Smooth muscle cell (in vitro differentiated cells): ENCODE results near the gene NELFE. TPM values are rescaled to one million over a fixed set of nuclear protein-coding genes. Genes with fewer than 3 reads are reported as not detected.
"Not testable (repeated sequence)": the region's sequence is repeated elsewhere in the genome, so short reads cannot be mapped to it uniquely, and the experiment has no call there.

Experiments used
- DNase-seq: peaks from one replicate; lab custom pipeline; 2025; ENCODE audit not compliant: unreplicated experiment; lab: John Stamatoyannopoulos, UW
- H2AFZ ChIP-seq: fragments of 200-600 bp; sonication (generic); 2 replicates; pipeline ENCODE4 v1.6.0; 2016; ENCODE audit warnings: antibody characterized with exemption, low read depth, mild to moderate bottlenecking
- H3F3A ChIP-seq: fragments of 200-600 bp; sonication (generic); 2 replicates; pipeline ENCODE4 v1.6.0; 2017; ENCODE audit warnings: antibody characterized with exemption, low read depth
- H3K27ac ChIP-seq: fragments of 200-600 bp; sonication (generic); 2 replicates; pipeline ENCODE4 v1.5.1; 2016; ENCODE audit warnings: low read depth, mild to moderate bottlenecking
- H3K27me3 ChIP-seq: fragments of 200-600 bp; sonication (generic); 2 replicates; pipeline ENCODE4 v1.6.1; 2016; ENCODE audit warnings: low read depth, mild to moderate bottlenecking
- H3K36me3 ChIP-seq: fragments of 200-600 bp; sonication (generic); 2 replicates; pipeline ENCODE4 v1.5.1; 2016; ENCODE audit warnings: low read depth
- H3K4me1 ChIP-seq: fragments of 200-600 bp; sonication (generic); 2 replicates; pipeline ENCODE4 v1.5.1; 2016; ENCODE audit warnings: low read depth
- H3K4me2 ChIP-seq: fragments of 200-600 bp; sonication (generic); 2 replicates; pipeline ENCODE4 v1.6.0; 2016; ENCODE audit warnings: mild to moderate bottlenecking
- H3K4me3 ChIP-seq: fragments of 200-600 bp; sonication (generic); 2 replicates; pipeline ENCODE4 v1.5.1; 2016; ENCODE audit warnings: mild to moderate bottlenecking
- H3K79me2 ChIP-seq: fragments of 200-600 bp; sonication (generic); 2 replicates; pipeline ENCODE4 v1.6.0; 2016; ENCODE audit warnings: low read depth, mild to moderate bottlenecking
- H3K9ac ChIP-seq: fragments of 200-600 bp; sonication (generic); 2 replicates; pipeline ENCODE4 v1.6.0; 2016; ENCODE audit warnings: low read depth
- H3K9me3 ChIP-seq: fragments of 200-600 bp; sonication (generic); replicated peaks from 2 replicates; pipeline ENCODE4 v1.5.1; 2016; ENCODE audit warnings: low read depth
- H4K20me1 ChIP-seq: fragments of 200-600 bp; sonication (generic); 2 replicates; pipeline ENCODE4 v1.6.0; 2016; ENCODE audit warnings: low read depth
- WGBS: methylation state at CpG from one replicate; pipeline ENCODE4 v1.1.7; 2016; ENCODE audit warnings: low lambda C conversion rate; 5-methylcytosine and 5-hydroxymethylcytosine counted together
- polyA plus RNA-seq: library from polyadenylated mRNA; unstranded; fragments of >200 nt; fragmentation: Nextera tagmentation; extraction: Ambion mirVana; gene quantifications from 2 replicates; pipeline ENCODE4 v1.2.1, GENCODE V29; 2016
- total RNA-seq: library from RNA; depleted of rRNA; stranded (reverse); fragments of >200 nt; gene quantifications from 2 replicates; pipeline ENCODE4 v1.2.3, GENCODE V29; 2014

NELFE gene
- total and polyA plus RNA-seq, 2 experiments from 2014 or later = 91.5 to 134 TPM

DNA sequence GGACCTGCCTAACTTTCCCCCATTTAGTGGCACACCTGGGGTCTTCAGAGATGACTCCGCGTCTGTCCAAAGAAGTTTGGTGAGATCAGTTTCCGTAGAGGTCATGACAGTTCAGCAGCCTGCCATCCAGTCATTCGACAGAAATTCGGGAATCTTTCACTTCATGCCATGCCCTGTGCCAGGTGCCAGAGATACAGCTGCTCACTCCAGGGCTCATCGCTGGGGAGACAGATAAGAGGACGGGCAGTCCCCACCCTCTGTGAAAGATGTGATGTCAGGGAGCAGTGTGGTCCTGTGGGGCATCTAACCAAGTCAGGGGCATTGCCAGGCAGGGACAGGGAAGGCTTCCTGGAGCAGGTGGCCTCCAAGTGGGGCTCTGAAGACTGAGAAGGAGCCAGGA lies 44.5 kb upstream of the NELFE start:
- WGBS = no CpG with 5 or more reads among the region's 7 CpGs
- not testable (repeated sequence) for H3K9ac ChIP-seq, H3K27me3 ChIP-seq, H3K9me3 ChIP-seq, H3K27ac ChIP-seq, H4K20me1 ChIP-seq, H3K36me3 ChIP-seq, H3F3A ChIP-seq, H3K4me3 ChIP-seq, H3K4me2 ChIP-seq, DNase-seq, H3K4me1 ChIP-seq, H2AFZ ChIP-seq, H3K79me2 ChIP-seq

DNA sequence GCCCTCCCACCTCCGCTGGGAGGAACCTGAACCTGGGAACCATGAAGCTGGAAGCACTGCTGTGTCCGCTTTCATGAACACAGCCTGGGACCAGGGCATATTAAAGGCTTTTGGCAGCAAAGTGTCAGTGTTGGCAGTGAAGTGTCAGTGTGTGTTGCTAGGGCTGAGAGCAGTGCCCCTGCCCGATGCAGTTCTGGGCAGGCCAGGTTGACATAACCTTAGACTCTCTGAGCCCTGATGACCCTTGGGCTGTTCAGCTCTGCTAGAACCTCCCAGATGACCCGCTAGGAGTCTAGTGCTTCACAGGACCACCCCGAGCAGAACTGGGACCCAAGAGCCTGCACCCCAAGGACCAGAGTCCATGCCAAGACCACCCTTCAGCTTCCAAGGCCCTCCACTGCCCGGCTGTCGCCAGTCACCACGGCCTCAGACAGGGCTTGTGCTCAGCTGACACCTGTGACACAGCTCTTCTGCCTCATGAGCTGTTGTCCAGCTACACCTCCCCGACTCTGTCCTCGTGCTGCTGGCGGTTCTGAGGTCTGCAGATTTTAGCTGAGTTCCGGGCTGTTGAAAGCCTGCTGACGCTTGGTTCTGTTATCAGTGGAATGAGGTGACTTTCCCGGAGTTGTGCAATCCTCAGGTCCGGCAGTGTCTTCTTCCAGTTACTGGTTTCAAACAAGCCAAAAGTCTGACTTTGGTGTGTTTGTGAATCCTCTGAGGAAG lies 43.9 kb upstream of the NELFE start:
- not testable (repeated sequence) for H3K4me1 ChIP-seq, H3K9ac ChIP-seq, H3K36me3 ChIP-seq, H3F3A ChIP-seq, H3K79me2 ChIP-seq, H3K27ac ChIP-seq, DNase-seq, H3K9me3 ChIP-seq, H3K4me2 ChIP-seq, H2AFZ ChIP-seq, H3K27me3 ChIP-seq, H4K20me1 ChIP-seq, H3K4me3 ChIP-seq
- no CpG with 5 or more reads among the region's 15 CpGs for WGBS

DNA sequence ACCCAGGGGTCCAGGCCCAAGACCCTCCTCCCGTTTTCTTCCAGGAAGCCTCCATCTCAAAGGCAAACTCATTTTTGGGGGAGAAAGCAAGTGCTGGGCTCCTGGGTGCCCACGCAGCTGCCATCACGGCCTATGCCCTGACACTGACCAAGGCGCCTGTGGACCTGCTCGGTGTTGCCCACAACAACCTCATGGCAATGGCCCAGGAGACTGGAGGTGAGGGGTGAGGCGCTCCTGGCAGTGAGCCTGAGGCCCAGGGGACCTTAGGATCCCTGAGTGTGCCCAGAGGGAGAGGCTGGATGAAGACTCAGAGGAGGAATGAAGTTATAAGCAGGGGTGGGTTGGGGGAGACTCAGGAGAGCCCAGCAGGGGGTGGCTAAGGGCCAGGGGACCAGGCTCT lies 37.6 kb upstream of the NELFE start:
- H3K4me3 ChIP-seq, H3K9me3 ChIP-seq, H3K36me3 ChIP-seq, H2AFZ ChIP-seq, H4K20me1 ChIP-seq, H3K4me1 ChIP-seq, H3F3A ChIP-seq, DNase-seq, H3K27me3 ChIP-seq, H3K9ac ChIP-seq, H3K27ac ChIP-seq, H3K4me2 ChIP-seq, H3K79me2 ChIP-seq: not testable (repeated sequence)
- 93% methylated on average over 6 of the region's 6 CpGs for WGBS

- not testable (repeated sequence) for H4K20me1 ChIP-seq, DNase-seq, H3K4me1 ChIP-seq, H3F3A ChIP-seq, H3K27ac ChIP-seq, H3K79me2 ChIP-seq, H3K4me3 ChIP-seq, H3K27me3 ChIP-seq, H3K9me3 ChIP-seq, H3K4me2 ChIP-seq, H2AFZ ChIP-seq, H3K9ac ChIP-seq, H3K36me3 ChIP-seq
- no CpG with 5 or more reads among the region's 14 CpGs for WGBS
Measured at GRCh38 chr6:31994421-31994820, 35.6 kb upstream of the NELFE start.

DNA sequence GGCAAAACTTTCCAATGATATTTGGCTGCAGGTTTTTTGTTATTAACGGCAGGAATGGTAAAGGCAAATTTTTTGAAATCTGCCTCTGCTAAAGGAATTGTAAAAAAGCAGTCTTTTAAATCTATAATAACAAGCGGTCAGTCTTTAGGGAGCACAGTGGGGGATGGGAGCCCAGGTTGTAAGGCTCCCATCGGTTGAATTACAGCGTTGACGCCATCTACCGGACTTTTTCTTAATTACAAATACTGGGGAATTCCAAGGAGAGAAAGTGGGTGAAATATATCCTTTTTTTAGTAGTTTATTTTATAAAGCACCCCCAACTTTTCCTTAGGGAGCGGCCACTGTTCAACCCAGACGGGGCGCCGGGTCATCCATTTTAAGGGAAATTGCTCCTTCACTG lies 30.6 kb upstream of the NELFE start:
- not testable (repeated sequence) for H3F3A ChIP-seq, H3K27me3 ChIP-seq, H3K79me2 ChIP-seq, H3K4me3 ChIP-seq, H3K9ac ChIP-seq, H3K4me2 ChIP-seq, H3K27ac ChIP-seq, DNase-seq, H2AFZ ChIP-seq, H4K20me1 ChIP-seq, H3K9me3 ChIP-seq, H3K4me1 ChIP-seq, H3K36me3 ChIP-seq
- no CpG with 5 or more reads among the region's 10 CpGs for WGBS

DNA sequence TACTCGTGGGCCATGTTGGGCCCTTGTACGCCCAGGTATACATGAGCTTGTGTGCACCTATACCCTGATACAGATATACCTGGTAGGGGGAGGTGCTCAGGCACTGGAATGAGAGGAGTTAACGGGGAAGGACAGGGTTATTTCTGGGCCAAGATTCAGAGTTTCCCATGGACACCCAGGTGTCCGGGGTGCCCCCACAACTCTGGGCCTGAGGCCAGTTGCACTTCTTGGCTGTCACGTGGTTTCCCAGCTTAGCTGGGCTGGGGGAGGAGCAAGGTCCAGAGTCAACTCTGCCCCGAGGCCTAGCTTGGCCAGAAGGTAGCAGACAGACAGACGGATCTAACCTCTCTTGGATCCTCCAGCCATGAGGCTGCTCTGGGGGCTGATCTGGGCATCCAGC lies 23.0 kb upstream of the NELFE start, which contains the start of gene C4A:
C4A (plus strand) TSS at position 314 of the 400 bp plus-strand sequence; CDS start at position 365, 51 bp downstream.
- not testable (repeated sequence) for H3K9me3 ChIP-seq, H4K20me1 ChIP-seq, H2AFZ ChIP-seq, H3K36me3 ChIP-seq, H3K4me1 ChIP-seq, H3F3A ChIP-seq, H3K27me3 ChIP-seq, DNase-seq, H3K27ac ChIP-seq, H3K4me3 ChIP-seq, H3K79me2 ChIP-seq, H3K9ac ChIP-seq, H3K4me2 ChIP-seq
- WGBS = no CpG with 5 or more reads among the region's 7 CpGs

DNA sequence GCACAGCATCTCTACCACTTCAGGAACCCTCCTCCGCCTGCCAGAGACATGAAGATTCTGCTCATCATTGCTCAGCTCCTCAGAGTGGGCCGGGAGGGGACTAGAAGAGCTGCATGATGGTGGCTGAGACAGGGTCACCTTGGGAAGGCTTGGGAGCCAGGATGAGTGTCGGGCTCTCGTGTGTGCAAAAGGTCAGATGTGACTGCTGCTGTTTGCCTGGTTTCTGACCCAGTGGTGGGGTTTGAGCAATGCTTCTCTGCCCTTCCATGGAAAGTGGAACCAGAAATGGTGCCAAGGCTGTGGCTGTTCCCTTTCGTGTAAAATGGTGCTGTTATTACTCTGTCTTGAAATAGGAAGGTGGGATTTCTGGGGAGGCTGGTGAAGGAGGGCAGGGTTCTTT lies 22.2 kb upstream of the NELFE start:
- H3F3A ChIP-seq, H3K27ac ChIP-seq, H4K20me1 ChIP-seq, H3K9me3 ChIP-seq, H3K4me2 ChIP-seq, H3K79me2 ChIP-seq, DNase-seq, H3K4me3 ChIP-seq, H3K36me3 ChIP-seq, H3K9ac ChIP-seq, H3K4me1 ChIP-seq, H3K27me3 ChIP-seq, H2AFZ ChIP-seq: not testable (repeated sequence)
- no CpG with 5 or more reads among the region's 5 CpGs for WGBS

GRCh38 chr6:31980195-31980876 lies 21.6 kb upstream of the NELFE start:
- not testable (repeated sequence) for H3F3A ChIP-seq, H3K36me3 ChIP-seq, H3K4me3 ChIP-seq, H3K9me3 ChIP-seq, H3K4me1 ChIP-seq, H3K79me2 ChIP-seq, H2AFZ ChIP-seq, H3K27me3 ChIP-seq, H3K4me2 ChIP-seq, H3K27ac ChIP-seq, DNase-seq, H3K9ac ChIP-seq, H4K20me1 ChIP-seq
- WGBS = 92% methylated on average over 12 of the region's 13 CpGs
